ENCODE measurements around the gene SCN1B.

- TF ChIP-seq CTCF (IDR thresholded peaks at IDR 0.05 in 2 of 3, conservative IDR thresholded peaks at IDR 0.05 in 1 of 3; ENCODE audit: control insufficient read depth in 2 of 3, extremely low read depth in 1 of 3, insufficient read depth in 1 of 3, low read depth in 3 of 3, low read length in 3 of 3) (no peak), NFYB (IDR thresholded peaks at IDR 0.05; ENCODE audit: insufficient read depth, low read depth, low read length) (no peak), TCF12 (IDR thresholded peaks at IDR 0.05; ENCODE audit: low read depth, low read length) (no peak), HDAC6 (IDR thresholded peaks at IDR 0.05; ENCODE audit: unreplicated experiment) (no peak), REST (IDR thresholded peaks at IDR 0.05; ENCODE audit: low read depth, low read length) (no peak), BCL11A (IDR thresholded peaks at IDR 0.05; ENCODE audit: low read depth, low read length) (no peak), EZH2 (IDR thresholded peaks at IDR 0.05; ENCODE audit: borderline replicate concordance, control insufficient read depth, low read depth, low read length) (no peak), USF2 (IDR thresholded peaks at IDR 0.05; ENCODE audit: borderline replicate concordance, low read depth, low read length) (no peak)
Measured at GRCh38 chr19:35060160-35060855, 30.0 kb downstream of the SCN1B start.
